ENCODE results near the gene GRID1.

The GRID1 gene

GRCh38 chr10:86190291-86190690 is 176.3 kb downstream of the GRID1 start:
- no peaks in the 10 kb centered on the region for H3K9me3 ChIP-seq (replicated peaks; ENCODE audit: insufficient read depth, low read length)
- no peaks in the 10 kb centered on the region for H3F3A ChIP-seq (ENCODE audit: insufficient read depth, low read length)
- H3K9ac ChIP-seq (ENCODE audit: low read length), result no peak overlapping the region
- no peaks in the 10 kb centered on the region for H3K79me2 ChIP-seq (ENCODE audit: low read length)
- H3K4me1 ChIP-seq (ENCODE audit: low read length), result no peaks in the 10 kb centered on the region
- TF ChIP-seq EZH2 (optimal IDR thresholded peaks at IDR 0.05; ENCODE audit: low read depth, low read length) (no peak), EZH2phosphoT487 (IDR thresholded peaks at IDR 0.05; ENCODE audit: low read length) (no peak), CTCF (IDR thresholded peaks at IDR 0.05; ENCODE audit: low read length) (no peak)
- H3K27me3 ChIP-seq (replicated peaks; ENCODE audit: insufficient read depth, low read length), result no peaks in the 10 kb centered on the region
- H3K27ac ChIP-seq (ENCODE audit: low read length), result no peak overlapping the region
- no peak overlapping the region for H3K4me2 ChIP-seq (ENCODE audit: low read depth, low read length)
- H3K4me3 ChIP-seq (ENCODE audit: low read length), result no peak overlapping the region
- H3K9me2 ChIP-seq (replicated peaks; ENCODE audit: insufficient read depth, low read length), result no peaks in the 10 kb centered on the region
- no peaks in the 10 kb centered on the region for H4K20me1 ChIP-seq (ENCODE audit: insufficient read depth, low read length)
- H2AFZ ChIP-seq (ENCODE audit: low read length), result no peak overlapping the region
- no peaks in the 10 kb centered on the region for H3K36me3 ChIP-seq (replicated peaks; ENCODE audit: insufficient read depth, low read length)
- DNase-seq, result no peak

GRCh38 chr10:86189891-86190290 is 176.7 kb downstream of the GRID1 start:
- no peak for DNase-seq
- Histone ChIP-seq H3K27ac (ENCODE audit: low read length) (no peak overlapping the region), H2AFZ (ENCODE audit: low read length) (no peak overlapping the region), H3K79me2 (ENCODE audit: low read length) (no peaks in the 10 kb centered on the region), H3K27me3 (replicated peaks; ENCODE audit: insufficient read depth, low read length) (no peaks in the 10 kb centered on the region), H3K4me1 (ENCODE audit: low read length) (no peaks in the 10 kb centered on the region), H3F3A (ENCODE audit: insufficient read depth, low read length) (no peaks in the 10 kb centered on the region), H3K4me2 (ENCODE audit: low read depth, low read length) (no peak overlapping the region), H3K4me3 (ENCODE audit: low read length) (no peak overlapping the region), H3K36me3 (replicated peaks; ENCODE audit: insufficient read depth, low read length) (no peaks in the 10 kb centered on the region), H4K20me1 (ENCODE audit: insufficient read depth, low read length) (no peaks in the 10 kb centered on the region), H3K9ac (ENCODE audit: low read length) (no peak overlapping the region), H3K9me3 (replicated peaks; ENCODE audit: insufficient read depth, low read length) (no peaks in the 10 kb centered on the region), H3K9me2 (replicated peaks; ENCODE audit: insufficient read depth, low read length) (no peaks in the 10 kb centered on the region)
- no peak for TF ChIP-seq EZH2 (optimal IDR thresholded peaks at IDR 0.05; ENCODE audit: low read depth, low read length)
- no peak for TF ChIP-seq EZH2phosphoT487 (IDR thresholded peaks at IDR 0.05; ENCODE audit: low read length)
- no peak for TF ChIP-seq CTCF (IDR thresholded peaks at IDR 0.05; ENCODE audit: low read length)

- Histone ChIP-seq H3K4me3 (ENCODE audit: low read length) (no peak overlapping the region), H4K20me1 (ENCODE audit: insufficient read depth, low read length) (no peaks in the 10 kb centered on the region), H3K4me2 (ENCODE audit: low read depth, low read length) (no peak overlapping the region), H3K36me3 (replicated peaks; ENCODE audit: insufficient read depth, low read length) (no peaks in the 10 kb centered on the region), H3K9me2 (replicated peaks; ENCODE audit: insufficient read depth, low read length) (no peaks in the 10 kb centered on the region), H3K27me3 (replicated peaks; ENCODE audit: insufficient read depth, low read length) (no peaks in the 10 kb centered on the region), H3K9ac (ENCODE audit: low read length) (no peak overlapping the region), H3K4me1 (ENCODE audit: low read length) (no peaks in the 10 kb centered on the region), H3K27ac (ENCODE audit: low read length) (no peak overlapping the region), H3K79me2 (ENCODE audit: low read length) (no peaks in the 10 kb centered on the region), H3K9me3 (replicated peaks; ENCODE audit: insufficient read depth, low read length) (no peaks in the 10 kb centered on the region), H2AFZ (ENCODE audit: low read length) (no peak overlapping the region), H3F3A (ENCODE audit: insufficient read depth, low read length) (no peaks in the 10 kb centered on the region)
- TF ChIP-seq EZH2 (optimal IDR thresholded peaks at IDR 0.05; ENCODE audit: low read depth, low read length) (no peak), EZH2phosphoT487 (IDR thresholded peaks at IDR 0.05; ENCODE audit: low read length) (no peak), CTCF (IDR thresholded peaks at IDR 0.05; ENCODE audit: low read length) (no peak)
- DNase-seq, result no peak
These were observed 177.6 kb downstream of the GRID1 start for GRCh38 chr10:86188796-86189558.
